H1 (cell line): Measurements from ENCODE around the gene NDUFB10.

Source experiments
- EZH2 ChIP-seq: fragments of 200-600 bp; sonication (generic); IDR thresholded peaks from 2 replicates; pipeline ENCODE4 v1.7.1; 2012; ENCODE audit warnings: low read depth, mild to moderate bottlenecking, moderate library complexity, low read length, inconsistent platforms; ENCODE audit not compliant: severe bottlenecking
- RAD21 ChIP-seq, 2 experiments: IDR thresholded peaks in 1 of 2; conservative IDR thresholded peaks in 1 of 2; 2 replicates each; pipeline ENCODE4 v1.6.1; 2011; ENCODE audit warnings: low read depth in 2 of 2, low read length in 2 of 2, improper control_type of control experiment in 1 of 2, inconsistent platforms in 1 of 2, mild to moderate bottlenecking in 1 of 2, moderate library complexity in 1 of 2
- RBBP5 ChIP-seq: IDR thresholded peaks from 2 replicates; pipeline ENCODE4 v1.7.1; 2012; ENCODE audit warnings: low read depth, mild to moderate bottlenecking, inconsistent platforms, low read length, moderate library complexity, borderline replicate concordance
- TF ChIP-seq, protein P1 (sequence below), 3 experiments: IDR thresholded peaks; 1 replicate in 2 of 3; 2 replicates in 1 of 3; pipeline versions ENCODE4 v1.5.1 to v1.6.1; 2011; ENCODE audit warnings: low read length in 3 of 3, mild to moderate bottlenecking in 3 of 3, inconsistent platforms in 2 of 3, low read depth in 1 of 3, moderate library complexity in 1 of 3; ENCODE audit not compliant: insufficient read depth in 1 of 3; ENCODE audit errors: control extremely low read depth in 1 of 3
- TF ChIP-seq, protein P2 (sequence below): IDR thresholded peaks from 2 replicates; pipeline ENCODE4 v1.6.1; 2012; ENCODE audit warnings: low read length, inconsistent platforms

DNA sequence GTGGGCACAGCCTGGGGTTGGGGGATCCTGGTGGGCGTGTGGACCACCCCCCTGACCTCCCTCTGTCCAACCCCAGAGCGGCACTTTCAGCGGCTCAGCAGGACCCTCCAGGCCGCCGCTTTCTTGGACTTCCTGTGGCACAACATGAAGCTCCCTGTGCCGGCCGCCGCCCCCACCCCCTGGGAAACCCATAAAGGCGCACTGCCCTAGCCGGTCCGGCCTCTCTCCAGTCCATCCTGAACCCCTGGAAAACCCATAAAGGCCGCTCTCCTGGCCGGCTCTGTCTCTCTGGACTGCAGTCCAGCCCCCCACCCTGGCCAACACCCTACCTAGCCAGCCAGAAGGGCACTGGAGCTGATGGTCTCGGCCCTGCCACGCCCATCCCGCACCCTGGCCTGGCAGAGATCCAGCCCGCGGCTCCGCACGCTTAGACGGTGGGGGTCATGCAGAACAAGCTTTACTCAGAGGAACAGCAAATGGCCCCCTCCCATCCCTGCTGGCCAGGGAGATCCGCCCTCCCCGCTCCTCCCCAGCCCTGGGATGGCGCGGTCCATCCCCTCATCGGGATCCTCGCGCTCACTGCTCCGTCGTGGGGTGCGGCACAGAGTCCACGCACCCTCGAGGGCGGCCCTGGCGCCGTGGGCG, 19.3 kb downstream of the NDUFB10 start:
- TF ChIP-seq RAD21 (IDR thresholded peaks at IDR 0.05 in 1 of 2, conservative IDR thresholded peaks at IDR 0.05 in 1 of 2; ENCODE audit: low read depth in 2 of 2, low read length in 2 of 2) (no peak), RBBP5 (no peak; the same call in 1 of the 2 replicates), EZH2 (no peak)
- TF ChIP-seq, protein P1, sequence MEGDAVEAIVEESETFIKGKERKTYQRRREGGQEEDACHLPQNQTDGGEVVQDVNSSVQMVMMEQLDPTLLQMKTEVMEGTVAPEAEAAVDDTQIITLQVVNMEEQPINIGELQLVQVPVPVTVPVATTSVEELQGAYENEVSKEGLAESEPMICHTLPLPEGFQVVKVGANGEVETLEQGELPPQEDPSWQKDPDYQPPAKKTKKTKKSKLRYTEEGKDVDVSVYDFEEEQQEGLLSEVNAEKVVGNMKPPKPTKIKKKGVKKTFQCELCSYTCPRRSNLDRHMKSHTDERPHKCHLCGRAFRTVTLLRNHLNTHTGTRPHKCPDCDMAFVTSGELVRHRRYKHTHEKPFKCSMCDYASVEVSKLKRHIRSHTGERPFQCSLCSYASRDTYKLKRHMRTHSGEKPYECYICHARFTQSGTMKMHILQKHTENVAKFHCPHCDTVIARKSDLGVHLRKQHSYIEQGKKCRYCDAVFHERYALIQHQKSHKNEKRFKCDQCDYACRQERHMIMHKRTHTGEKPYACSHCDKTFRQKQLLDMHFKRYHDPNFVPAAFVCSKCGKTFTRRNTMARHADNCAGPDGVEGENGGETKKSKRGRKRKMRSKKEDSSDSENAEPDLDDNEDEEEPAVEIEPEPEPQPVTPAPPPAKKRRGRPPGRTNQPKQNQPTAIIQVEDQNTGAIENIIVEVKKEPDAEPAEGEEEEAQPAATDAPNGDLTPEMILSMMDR (IDR thresholded peaks at IDR 0.05; ENCODE audit: control extremely low read depth in 1 of 3, insufficient read depth in 1 of 3, low read depth in 1 of 3, low read length in 3 of 3) = no peak
- TF ChIP-seq, protein P2, sequence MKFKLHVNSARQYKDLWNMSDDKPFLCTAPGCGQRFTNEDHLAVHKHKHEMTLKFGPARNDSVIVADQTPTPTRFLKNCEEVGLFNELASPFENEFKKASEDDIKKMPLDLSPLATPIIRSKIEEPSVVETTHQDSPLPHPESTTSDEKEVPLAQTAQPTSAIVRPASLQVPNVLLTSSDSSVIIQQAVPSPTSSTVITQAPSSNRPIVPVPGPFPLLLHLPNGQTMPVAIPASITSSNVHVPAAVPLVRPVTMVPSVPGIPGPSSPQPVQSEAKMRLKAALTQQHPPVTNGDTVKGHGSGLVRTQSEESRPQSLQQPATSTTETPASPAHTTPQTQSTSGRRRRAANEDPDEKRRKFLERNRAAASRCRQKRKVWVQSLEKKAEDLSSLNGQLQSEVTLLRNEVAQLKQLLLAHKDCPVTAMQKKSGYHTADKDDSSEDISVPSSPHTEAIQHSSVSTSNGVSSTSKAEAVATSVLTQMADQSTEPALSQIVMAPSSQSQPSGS = no peak
